ENCODE measurements around the gene CPED1.

- no peak for TF ChIP-seq EP300 (conservative IDR thresholded peaks at IDR 0.05; ENCODE audit: poor library complexity, severe bottlenecking)
- TF ChIP-seq EZH2 (IDR thresholded peaks at IDR 0.05; ENCODE audit: borderline replicate concordance, insufficient read depth, low read length, poor library complexity, severe bottlenecking): no peak
- TF ChIP-seq CTCF (IDR thresholded peaks at IDR 0.05; ENCODE audit: poor library complexity, severe bottlenecking): no peak
- no peak for TF ChIP-seq POLR2AphosphoS5 (IDR thresholded peaks at IDR 0.05)
These were observed 90.3 kb downstream of the CPED1 start for GRCh38 chr7:121078701-121079227.
